Measurements from ENCODE around the gene PTH. TPM values are rescaled to one million over a fixed set of nuclear protein-coding genes. Genes with fewer than 3 reads are reported as not detected.

The PTH gene
- total and polyA plus RNA-seq, 9 of the 15 experiments (the other 6 are each of a cell fraction or from before 2014, with no cell fraction given), result not detected

DNA sequence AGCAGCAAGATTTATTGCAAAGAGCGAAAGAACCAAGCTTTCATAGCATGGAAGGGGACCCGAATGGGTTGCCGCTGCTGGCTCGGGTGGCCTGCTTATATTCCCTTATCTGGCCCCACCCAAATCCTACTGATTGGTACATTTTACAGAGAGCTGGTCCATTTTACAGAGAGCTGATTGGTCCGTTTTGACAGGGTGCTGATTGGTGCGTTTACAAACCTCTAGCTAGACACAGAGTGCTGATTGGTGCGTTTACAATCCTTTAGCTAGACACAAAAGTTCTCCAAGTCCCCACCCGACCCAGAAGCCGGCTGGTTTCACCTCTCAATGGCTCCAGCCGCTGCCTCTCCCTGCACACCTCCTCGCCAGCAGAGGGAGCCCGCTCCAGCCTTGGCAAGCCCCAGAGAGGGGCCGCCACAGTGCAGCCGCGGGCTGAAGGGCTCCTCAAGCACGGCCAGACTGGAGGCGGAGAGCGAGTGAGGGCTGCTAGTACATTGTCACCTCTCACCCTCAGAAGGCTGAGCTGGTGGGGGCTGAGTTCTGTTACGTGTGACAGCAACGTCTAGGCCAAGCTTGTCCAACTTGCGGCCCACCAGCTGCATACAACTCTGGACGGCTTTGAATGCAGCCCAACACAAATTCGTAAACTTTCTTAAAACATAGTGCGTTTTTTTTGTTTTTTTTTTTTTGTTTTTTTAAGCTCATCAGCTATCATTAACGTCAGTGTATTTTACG, 8.7 kb downstream of the PTH start (continued):
- TF ChIP-seq CTCF (IDR thresholded peaks at IDR 0.05 in 2 of 3, conservative IDR thresholded peaks at IDR 0.05 in 1 of 3; ENCODE audit: insufficient read depth in 2 of 3, low read depth in 1 of 3, low read length in 3 of 3), result peak; percentile 53 to 77 (median 57)
- no peak for TF ChIP-seq ZFX (CRISPR knock-in tag; IDR thresholded peaks at IDR 0.05)
- TF ChIP-seq CBX3 (IDR thresholded peaks at IDR 0.05; ENCODE audit: borderline replicate concordance in 1 of 2, low read length in 2 of 2), result 0 out of 3 replicates have a peak, but pooled peaks of 1 of the 2 experiments have one; percentile 39
- no peak for TF ChIP-seq CEBPB (tag; IDR thresholded peaks at IDR 0.05)
- TF ChIP-seq, protein P1, sequence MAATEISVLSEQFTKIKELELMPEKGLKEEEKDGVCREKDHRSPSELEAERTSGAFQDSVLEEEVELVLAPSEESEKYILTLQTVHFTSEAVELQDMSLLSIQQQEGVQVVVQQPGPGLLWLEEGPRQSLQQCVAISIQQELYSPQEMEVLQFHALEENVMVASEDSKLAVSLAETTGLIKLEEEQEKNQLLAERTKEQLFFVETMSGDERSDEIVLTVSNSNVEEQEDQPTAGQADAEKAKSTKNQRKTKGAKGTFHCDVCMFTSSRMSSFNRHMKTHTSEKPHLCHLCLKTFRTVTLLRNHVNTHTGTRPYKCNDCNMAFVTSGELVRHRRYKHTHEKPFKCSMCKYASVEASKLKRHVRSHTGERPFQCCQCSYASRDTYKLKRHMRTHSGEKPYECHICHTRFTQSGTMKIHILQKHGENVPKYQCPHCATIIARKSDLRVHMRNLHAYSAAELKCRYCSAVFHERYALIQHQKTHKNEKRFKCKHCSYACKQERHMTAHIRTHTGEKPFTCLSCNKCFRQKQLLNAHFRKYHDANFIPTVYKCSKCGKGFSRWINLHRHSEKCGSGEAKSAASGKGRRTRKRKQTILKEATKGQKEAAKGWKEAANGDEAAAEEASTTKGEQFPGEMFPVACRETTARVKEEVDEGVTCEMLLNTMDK (IDR thresholded peaks at IDR 0.05; ENCODE audit: borderline replicate concordance, insufficient read depth, low read depth, low read length, poor library complexity, severe bottlenecking), result peak; percentile 67
- TF ChIP-seq HNRNPUL1 (IDR thresholded peaks at IDR 0.05; ENCODE audit: low read length), result no peak
- TF ChIP-seq RAD21 (CRISPR knock-in tag; conservative IDR thresholded peaks at IDR 0.05 in 1 of 2, IDR thresholded peaks at IDR 0.05 in 1 of 2), result peak in 1 of 2 experiments; percentile 40; a peak in 2 of 4 replicates
- peak; percentile 45 for TF ChIP-seq NFYB (IDR thresholded peaks at IDR 0.05; ENCODE audit: extremely low read depth, insufficient read length)
- TF ChIP-seq FOXK2 (conservative IDR thresholded peaks at IDR 0.05 in 1 of 2, IDR thresholded peaks at IDR 0.05 in 1 of 2; ENCODE audit: low read depth in 2 of 2), result no peak
- TF ChIP-seq ARID4B (CRISPR knock-in tag; IDR thresholded peaks at IDR 0.05), result no peak
- TF ChIP-seq MAFG (tag; conservative IDR thresholded peaks at IDR 0.05), result no peak
- TF ChIP-seq, protein P2, sequence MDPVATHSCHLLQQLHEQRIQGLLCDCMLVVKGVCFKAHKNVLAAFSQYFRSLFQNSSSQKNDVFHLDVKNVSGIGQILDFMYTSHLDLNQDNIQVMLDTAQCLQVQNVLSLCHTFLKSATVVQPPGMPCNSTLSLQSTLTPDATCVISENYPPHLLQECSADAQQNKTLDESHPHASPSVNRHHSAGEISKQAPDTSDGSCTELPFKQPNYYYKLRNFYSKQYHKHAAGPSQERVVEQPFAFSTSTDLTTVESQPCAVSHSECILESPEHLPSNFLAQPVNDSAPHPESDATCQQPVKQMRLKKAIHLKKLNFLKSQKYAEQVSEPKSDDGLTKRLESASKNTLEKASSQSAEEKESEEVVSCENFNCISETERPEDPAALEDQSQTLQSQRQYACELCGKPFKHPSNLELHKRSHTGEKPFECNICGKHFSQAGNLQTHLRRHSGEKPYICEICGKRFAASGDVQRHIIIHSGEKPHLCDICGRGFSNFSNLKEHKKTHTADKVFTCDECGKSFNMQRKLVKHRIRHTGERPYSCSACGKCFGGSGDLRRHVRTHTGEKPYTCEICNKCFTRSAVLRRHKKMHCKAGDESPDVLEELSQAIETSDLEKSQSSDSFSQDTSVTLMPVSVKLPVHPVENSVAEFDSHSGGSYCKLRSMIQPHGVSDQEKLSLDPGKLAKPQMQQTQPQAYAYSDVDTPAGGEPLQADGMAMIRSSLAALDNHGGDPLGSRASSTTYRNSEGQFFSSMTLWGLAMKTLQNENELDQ (CRISPR knock-in tag; IDR thresholded peaks at IDR 0.05; ENCODE audit: borderline replicate concordance), result no peak
- no peak for TF ChIP-seq PHB2 (IDR thresholded peaks at IDR 0.05; ENCODE audit: low read depth)
- TF ChIP-seq ZC3H8 (IDR thresholded peaks at IDR 0.05), result no peak
- no peak for TF ChIP-seq ZNF274 (IDR thresholded peaks at IDR 0.05; ENCODE audit: borderline replicate concordance, low read depth, low read length)

All from K562 (cell line).